Fibroblast of the aortic adventitia (primary cell): ENCODE results near the gene JMJD1C. TPM values are rescaled to one million over a fixed set of nuclear protein-coding genes. Genes with fewer than 3 reads are reported as not detected.

Source experiments
- DNase-seq: peaks from one replicate; pipeline ENCODE4 v3.0.0-alpha.2; 2010; ENCODE audit warnings: low read depth
- H3K4me3 ChIP-seq: 2 replicates; pipeline ENCODE4 v1.5.1; 2011; ENCODE audit warnings: low read depth, mild to moderate bottlenecking, control low read depth, low read length, moderate library complexity
- CTCF ChIP-seq: IDR thresholded peaks from 2 replicates; pipeline ENCODE4 v1.5.1; 2011; ENCODE audit warnings: mild to moderate bottlenecking, low read length, control low read depth, inconsistent platforms; ENCODE audit not compliant: insufficient read depth
- total RNA-seq: library from RNA; depleted of rRNA; stranded (reverse); fragments of >200 nt; gene quantifications from 2 replicates; pipeline ENCODE4 v1.2.3, GENCODE V29; 2012; ENCODE audit warnings: low replicate concordance

The JMJD1C gene
- total RNA-seq, 1 donor = 120 TPM

- TF ChIP-seq CTCF = no peak
- no peak for DNase-seq
- H3K4me3 ChIP-seq = no peak overlapping the region
These were observed 294.4 kb downstream of the JMJD1C start for GRCh38 chr10:63171255-63171855.

- no peak for TF ChIP-seq CTCF
- DNase-seq = no peak
- H3K4me3 ChIP-seq = no peak overlapping the region
These were observed 296.2 kb downstream of the JMJD1C start for GRCh38 chr10:63169624-63170023.

GRCh38 chr10:63168821-63169462 lies 296.8 kb downstream of the JMJD1C start:
- H3K4me3 ChIP-seq = no peak overlapping the region
- no peak for TF ChIP-seq CTCF
- no peak for DNase-seq

GRCh38 chr10:63166742-63167258 lies 299.0 kb downstream of the JMJD1C start:
- DNase-seq = peak; percentile 91
- H3K4me3 ChIP-seq = no peak overlapping the region
- peak; percentile 89 for TF ChIP-seq CTCF

- H3K4me3 ChIP-seq = no peak overlapping the region
- no peak for DNase-seq
- no peak for TF ChIP-seq CTCF
These were observed 300.5 kb downstream of the JMJD1C start for GRCh38 chr10:63165249-63165648.

GRCh38 chr10:63164166-63164623 lies 301.6 kb downstream of the JMJD1C start:
- peak; percentile 73 for DNase-seq
- H3K4me3 ChIP-seq = no peak overlapping the region
- no peak for TF ChIP-seq CTCF
